Measurements from ENCODE around the gene STEAP3. TPM values are rescaled to one million over a fixed set of nuclear protein-coding genes. Genes with fewer than 3 reads are reported as not detected.

Gene STEAP3
- polyA plus RNA-seq, 2 of the 4 experiments (the other 2 are of a cell fraction), result 23.5 to 30.2 TPM

GRCh38 chr2:119177838-119178190 lies 45.8 kb upstream of the STEAP3 start:
- FAIRE-seq (no peak), ATAC-seq (no peak), DNase-seq (ENCODE audit: low read depth in 1 of 2, low spot score in 1 of 2) (no peak)
- ChIA-PET POLR2A (no interaction called here), CTCF (interaction anchor here (0.9 kb wide), 1 partner anchor 15 kb away, joined by 3 read pairs; no protein-coding TSS in a partner anchor)
- no peaks in the 10 kb centered on the region for H3K9me3 ChIP-seq
- no peak overlapping the region for H3K4me2 ChIP-seq
- 30% methylated on average over 4 of the region's 4 CpGs for WGBS (ENCODE audit: missing lambda C conversion rate)
- TF ChIP-seq HOXA7 (CRISPR knock-in tag; IDR thresholded peaks at IDR 0.05) (no peak), MAZ (IDR thresholded peaks at IDR 0.05; ENCODE audit: borderline replicate concordance, low read depth, low read length) (no peak), REST (IDR thresholded peaks at IDR 0.05) (no peak), ZNF302 (CRISPR knock-in tag; IDR thresholded peaks at IDR 0.05) (no peak), MAFK (IDR thresholded peaks at IDR 0.05; ENCODE audit: partially characterized antibody) (no peak), POLR2AphosphoS2 (conservative IDR thresholded peaks at IDR 0.05; ENCODE audit: low read length) (no peak), NPAS2 (CRISPR knock-in tag; IDR thresholded peaks at IDR 0.05; ENCODE audit: borderline replicate concordance) (no peak), HOXB13 (CRISPR knock-in tag; IDR thresholded peaks at IDR 0.05; ENCODE audit: low read depth) (no peak), RNF2 (IDR thresholded peaks at IDR 0.05; ENCODE audit: borderline replicate concordance, low read depth) (no peak), CBX8 (IDR thresholded peaks at IDR 0.05) (no peak)
- H3K4me3 ChIP-seq, result no peak overlapping the region
- no peak overlapping the region for H3K27ac ChIP-seq
- 0 out of 3 replicates have a peak, but pooled peaks cover 5% of the 10 kb centered on the region for H3K4me1 ChIP-seq

DNA sequence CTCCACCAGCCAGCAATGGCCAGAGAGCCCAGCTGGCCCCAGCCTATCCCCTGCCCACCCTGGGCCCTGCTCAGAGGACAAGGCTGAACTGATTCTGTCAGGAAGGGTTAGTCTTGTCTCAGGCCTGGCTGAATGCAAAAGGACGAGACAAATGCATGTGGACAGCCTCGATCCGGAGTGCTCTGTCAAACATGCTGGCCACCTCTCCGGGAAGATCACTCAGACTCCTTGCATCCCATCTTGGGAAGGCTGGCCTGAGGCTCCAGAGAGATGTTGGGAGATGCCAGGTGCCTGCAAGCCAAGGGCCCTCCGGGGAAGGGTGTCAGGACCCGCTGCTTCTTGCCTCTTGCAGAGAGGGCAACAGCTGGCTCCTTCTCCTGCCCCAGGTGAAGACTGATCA lies 44.9 kb upstream of the STEAP3 start:
- H3K4me1 ChIP-seq, result 0 out of 3 replicates have a peak, but pooled peaks cover 5% of the 10 kb centered on the region
- TF ChIP-seq MAZ (IDR thresholded peaks at IDR 0.05; ENCODE audit: borderline replicate concordance, low read depth, low read length), result no peak
- no peak for TF ChIP-seq PHF8 (IDR thresholded peaks at IDR 0.05; ENCODE audit: borderline replicate concordance, low read depth)
- TF ChIP-seq, protein P1, sequence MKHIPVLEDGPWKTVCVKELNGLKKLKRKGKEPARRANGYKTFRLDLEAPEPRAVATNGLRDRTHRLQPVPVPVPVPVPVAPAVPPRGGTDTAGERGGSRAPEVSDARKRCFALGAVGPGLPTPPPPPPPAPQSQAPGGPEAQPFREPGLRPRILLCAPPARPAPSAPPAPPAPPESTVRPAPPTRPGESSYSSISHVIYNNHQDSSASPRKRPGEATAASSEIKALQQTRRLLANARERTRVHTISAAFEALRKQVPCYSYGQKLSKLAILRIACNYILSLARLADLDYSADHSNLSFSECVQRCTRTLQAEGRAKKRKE (CRISPR knock-in tag; IDR thresholded peaks at IDR 0.05; ENCODE audit: low read depth), result no peak
- no peak for TF ChIP-seq NPAS2 (CRISPR knock-in tag; IDR thresholded peaks at IDR 0.05; ENCODE audit: borderline replicate concordance)
- no peak for TF ChIP-seq KDM1A (IDR thresholded peaks at IDR 0.05; ENCODE audit: low read depth)
- TF ChIP-seq JUN (IDR thresholded peaks at IDR 0.05), result no peak
- no peak for TF ChIP-seq EHMT2 (IDR thresholded peaks at IDR 0.05; ENCODE audit: low read depth)
- no peak for TF ChIP-seq BHLHE40 (IDR thresholded peaks at IDR 0.05; ENCODE audit: low read depth, low read length)
- TF ChIP-seq POLR2AphosphoS2 (conservative IDR thresholded peaks at IDR 0.05; ENCODE audit: low read length), result no peak
- no peak for TF ChIP-seq TP53 (CRISPR knock-in tag; IDR thresholded peaks at IDR 0.05)
- DNase-seq (ENCODE audit: low read depth in 1 of 2, low spot score in 1 of 2) (no peak), FAIRE-seq (no peak), ATAC-seq (no peak)
- H3K4me3 ChIP-seq, result no peak overlapping the region
- no peaks in the 10 kb centered on the region for H3K9me3 ChIP-seq
- ChIA-PET POLR2A (no interaction called here), CTCF (interaction anchor here (1.2 kb wide), 1 partner anchor 297 kb away, joined by 3 read pairs; no protein-coding TSS in a partner anchor)
- 58% methylated on average over 4 of the region's 6 CpGs for WGBS (ENCODE audit: missing lambda C conversion rate)
- H3K4me2 ChIP-seq, result no peak overlapping the region
- no peak overlapping the region for H3K27ac ChIP-seq

DNA sequence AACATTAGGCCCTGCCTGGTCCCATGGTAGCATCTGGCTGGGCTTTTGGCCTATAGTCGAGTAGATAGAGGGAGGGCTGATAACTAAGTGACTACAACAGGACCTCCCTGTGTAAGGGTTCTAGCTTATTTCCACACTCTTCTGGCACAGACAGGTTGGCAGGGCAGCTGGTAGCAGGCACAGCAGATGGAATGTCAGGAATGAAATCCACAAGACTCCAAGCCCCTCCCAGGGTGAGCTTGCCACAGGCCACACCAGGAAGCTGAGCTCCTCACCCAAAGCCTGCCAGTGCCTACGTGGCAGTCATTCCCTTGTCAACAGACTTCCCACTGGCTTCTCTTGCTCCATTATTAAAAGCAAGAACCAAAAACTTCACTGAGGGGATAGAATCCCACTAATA lies 44.4 kb upstream of the STEAP3 start:
- H3K4me3 ChIP-seq, result no peak overlapping the region
- WGBS (ENCODE audit: missing lambda C conversion rate), result 21% methylated on average over 2 of the region's 2 CpGs
- no peak for TF ChIP-seq RAD21 (conservative IDR thresholded peaks at IDR 0.05 in 1 of 2, IDR thresholded peaks at IDR 0.05 in 1 of 2)
- TF ChIP-seq CBX2 (IDR thresholded peaks at IDR 0.05; ENCODE audit: borderline replicate concordance, low read depth), result no peak
- TF ChIP-seq ELK1 (IDR thresholded peaks at IDR 0.05; ENCODE audit: low read depth, low read length), result no peak
- ATAC-seq, result peak in 1 of 2 experiments; percentile 9; a peak in 1 of 6 replicates
- no peak overlapping the region for H3K27ac ChIP-seq
- ChIA-PET POLR2A (no interaction called here), CTCF (interaction anchor here (1.0 to 1.2 kb wide), 2 partner anchors 9 to 297 kb away, joined by 3 read pairs; no protein-coding TSS in a partner anchor)
- 0 out of 3 replicates have a peak, but pooled peaks cover 5% of the 10 kb centered on the region for H3K4me1 ChIP-seq
- no peaks in the 10 kb centered on the region for H3K9me3 ChIP-seq
- H3K4me2 ChIP-seq, result no peak overlapping the region; the same call in 2 of the 3 replicates
- peak in 1 of 2 experiments; percentile 22 for DNase-seq (ENCODE audit: low read depth in 1 of 2, low spot score in 1 of 2)
- no peak for FAIRE-seq

Measured in A549 (cell line).